ENCODE measurements around the gene ADSL. TPM values are rescaled to one million over a fixed set of nuclear protein-coding genes. Genes with fewer than 3 reads are reported as not detected.

The ADSL gene
- total RNA-seq: 167 TPM
- 100 to 1,000 TPM; 150 to 213 (median 173) TPM for polyA plus RNA-seq (ENCODE audit: insufficient read depth in 1 of 8, insufficient read length in 8 of 8, low replicate concordance in 1 of 8)
- long read RNA-seq, donor 1, full-length matches to known transcripts: 12 of 60 reads
- long read RNA-seq, donor 1, partial matches to known transcripts: 48 of 60 reads
- long read RNA-seq, donor 1, other reads (novel, unspliced or antisense): 0 of 60 reads
- long read RNA-seq, donor 2, full-length matches to known transcripts: 4 of 4 reads
- long read RNA-seq, donor 2, partial matches to known transcripts: 0 of 4 reads
- long read RNA-seq, donor 2, other reads (novel, unspliced or antisense): 0 of 4 reads
- long read RNA-seq, donor 3, full-length matches to known transcripts: 58 of 234 reads
- long read RNA-seq, donor 3, partial matches to known transcripts: 176 of 234 reads
- long read RNA-seq, donor 3, other reads (novel, unspliced or antisense): 0 of 234 reads
- long read RNA-seq, donor 4, full-length matches to known transcripts: 32 of 32 reads
- long read RNA-seq, donor 4, partial matches to known transcripts: 0 of 32 reads
- long read RNA-seq, donor 4, other reads (novel, unspliced or antisense): 0 of 32 reads
- long read RNA-seq, donor 5, full-length matches to known transcripts: 82 of 228 reads
- long read RNA-seq, donor 5, partial matches to known transcripts: 146 of 228 reads
- long read RNA-seq, donor 5, other reads (novel, unspliced or antisense): 0 of 228 reads
- long read RNA-seq, donor 6, full-length matches to known transcripts: 117 of 285 reads
- long read RNA-seq, donor 6, partial matches to known transcripts: 163 of 285 reads
- long read RNA-seq, donor 6, other reads (novel, unspliced or antisense): 5 of 285 reads
- long read RNA-seq, donor 7, full-length matches to known transcripts: 66 of 166 reads
- long read RNA-seq, donor 7, partial matches to known transcripts: 100 of 166 reads
- long read RNA-seq, donor 7, other reads (novel, unspliced or antisense): 0 of 166 reads
- long read RNA-seq, donor 8, full-length matches to known transcripts: 25 of 56 reads
- long read RNA-seq, donor 8, partial matches to known transcripts: 31 of 56 reads
- long read RNA-seq, donor 8, other reads (novel, unspliced or antisense): 0 of 56 reads
- long read RNA-seq, donor 9, full-length matches to known transcripts: 51 of 103 reads
- long read RNA-seq, donor 9, partial matches to known transcripts: 52 of 103 reads
- long read RNA-seq, donor 9, other reads (novel, unspliced or antisense): 0 of 103 reads
- long read RNA-seq, donor 10, full-length matches to known transcripts: 75 of 126 reads
- long read RNA-seq, donor 10, partial matches to known transcripts: 51 of 126 reads
- long read RNA-seq, donor 10, other reads (novel, unspliced or antisense): 0 of 126 reads
- long read RNA-seq, donor 11, full-length matches to known transcripts: 45 of 103 reads
- long read RNA-seq, donor 11, partial matches to known transcripts: 58 of 103 reads
- long read RNA-seq, donor 11, other reads (novel, unspliced or antisense): 0 of 103 reads

DNA sequence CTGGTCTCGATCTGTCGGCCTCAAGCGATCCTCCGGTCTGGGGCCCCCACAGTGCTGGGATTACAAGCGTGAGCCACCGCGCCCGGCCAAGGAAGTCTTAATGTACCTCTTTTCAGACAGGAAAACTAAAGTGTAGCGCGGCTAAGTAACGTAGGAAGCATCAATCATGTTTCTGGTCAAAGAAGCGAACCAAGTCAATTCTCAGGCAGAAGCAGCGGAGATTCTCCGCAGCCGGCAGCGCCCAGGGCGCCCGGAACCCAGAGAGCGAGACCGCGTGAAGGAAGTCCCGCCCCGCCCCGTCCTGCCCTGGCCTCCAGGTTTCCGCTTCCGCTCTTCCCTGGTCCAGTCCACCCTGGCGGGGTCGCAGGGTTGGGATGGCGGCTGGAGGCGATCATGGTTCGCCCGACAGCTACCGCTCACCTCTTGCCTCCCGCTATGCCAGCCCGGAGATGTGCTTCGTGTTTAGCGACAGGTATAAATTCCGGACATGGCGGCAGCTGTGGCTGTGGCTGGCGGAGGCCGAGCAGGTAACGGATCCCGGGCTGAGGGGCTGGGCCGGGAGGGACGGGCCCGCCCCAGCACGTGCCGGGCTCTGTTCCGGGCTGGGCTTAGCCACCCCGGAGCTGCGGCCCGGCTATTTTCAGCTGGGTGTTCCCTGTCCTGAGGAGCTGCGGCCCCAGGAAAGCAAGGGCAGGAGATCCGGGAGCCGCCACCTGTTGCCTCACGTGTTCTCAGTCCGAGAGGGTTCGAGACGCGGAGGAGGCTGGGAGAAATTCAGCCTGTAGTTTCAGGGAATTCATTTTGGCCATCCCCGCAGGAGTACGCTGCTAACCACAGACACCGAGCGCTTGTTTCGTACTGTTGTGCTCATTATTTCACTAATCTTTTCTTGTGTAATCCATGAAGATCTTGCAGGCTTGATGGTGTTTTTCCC lies at the start of gene ADSL:
TSS of gene ADSL (plus strand) at position 316 of the 934 bp plus-strand sequence. CDS start at position 375, 59 bp downstream.
- H3K27me3 ChIP-seq (ENCODE audit: control insufficient read depth, insufficient read depth, low read length): peaks cover 2% of the 10 kb centered on the region
- no peaks in the 10 kb centered on the region for H3K9me3 ChIP-seq (replicated peaks; ENCODE audit: control insufficient read depth, low read depth, low read length)
- peak; percentile 96 for DNase-seq
- H3K27ac ChIP-seq (ENCODE audit: low read length): peak within 1 kb of the TSS; percentile 97
- H3K4me1 ChIP-seq (ENCODE audit: control insufficient read depth, insufficient read depth, low read length): peaks cover 26% of the 10 kb centered on the region
- WGBS (ENCODE audit: insufficient coverage): under 1% methylated on average over 55 of the region's 65 CpGs
- peak within 1 kb of the TSS; percentile 93 for H3K4me3 ChIP-seq (ENCODE audit: low read length)
- peaks cover 17% of the 10 kb centered on the region for H3K36me3 ChIP-seq (ENCODE audit: control insufficient read depth, insufficient read depth, low read length)

DNA sequence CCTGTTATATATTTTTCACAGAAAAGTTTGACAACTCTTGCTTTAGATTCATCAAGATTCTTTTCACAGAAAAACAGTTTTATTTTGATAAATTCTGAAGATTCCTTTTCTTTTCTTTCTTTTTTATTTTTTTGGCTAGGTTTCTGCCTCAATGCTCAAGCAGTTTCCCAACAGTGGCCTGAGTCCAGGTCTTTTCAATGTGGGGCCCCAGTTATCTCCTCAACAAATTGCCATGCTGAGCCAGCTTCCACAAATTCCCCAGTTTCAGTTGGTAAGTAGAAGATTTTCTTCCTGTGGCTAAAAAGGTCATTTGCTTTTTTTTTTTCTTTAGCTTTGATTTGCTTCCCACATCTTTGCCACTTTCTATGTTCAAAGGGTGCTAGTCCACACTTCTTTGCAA lies 46.0 kb upstream of the ADSL start:
- no peak for DNase-seq
- Histone ChIP-seq H3K4me3 (ENCODE audit: low read length) (no peak overlapping the region), H3K9me3 (replicated peaks; ENCODE audit: control insufficient read depth, low read depth, low read length) (no peaks in the 10 kb centered on the region), H3K36me3 (ENCODE audit: control insufficient read depth, insufficient read depth, low read length) (peaks cover 28% of the 10 kb centered on the region), H3K4me1 (ENCODE audit: control insufficient read depth, insufficient read depth, low read length) (no peaks in the 10 kb centered on the region), H3K27ac (ENCODE audit: low read length) (no peak overlapping the region), H3K27me3 (ENCODE audit: control insufficient read depth, insufficient read depth, low read length) (no peaks in the 10 kb centered on the region)

DNA sequence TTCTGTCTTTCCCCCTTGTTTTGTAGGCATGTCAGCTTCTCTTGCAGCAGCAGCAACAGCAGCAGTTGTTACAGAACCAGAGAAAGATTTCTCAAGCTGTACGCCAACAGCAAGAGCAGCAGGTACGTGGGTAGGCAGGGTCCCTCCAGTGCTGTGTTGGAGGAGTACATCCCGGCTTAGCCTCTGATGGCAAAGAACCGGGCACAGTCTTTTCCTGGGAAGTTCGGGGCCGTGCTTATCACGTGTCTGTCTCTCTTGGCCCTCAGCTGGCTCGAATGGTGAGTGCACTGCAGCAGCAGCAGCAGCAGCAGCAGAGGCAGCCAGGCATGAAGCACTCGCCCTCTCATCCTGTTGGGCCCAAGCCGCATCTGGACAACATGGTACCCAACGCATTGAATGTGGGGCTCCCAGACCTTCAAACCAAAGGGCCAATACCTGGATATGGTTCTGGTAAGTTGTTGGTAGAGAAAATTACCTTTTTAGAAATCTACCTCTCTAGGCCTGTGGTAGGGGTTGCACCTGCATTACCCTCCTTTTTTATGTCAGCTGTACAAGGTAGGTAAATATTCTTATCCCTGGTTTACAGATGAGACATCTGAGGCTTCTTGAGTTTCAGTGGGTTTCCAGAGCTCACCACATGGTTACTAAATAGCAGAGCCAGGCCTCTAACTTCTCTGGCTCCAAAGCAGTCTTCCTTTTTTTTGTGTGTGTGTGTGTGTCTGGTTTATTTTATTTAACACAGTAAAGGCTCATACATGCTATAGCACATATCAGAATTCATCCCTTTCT lies 45.2 kb upstream of the ADSL start:
- peaks cover 31% of the 10 kb centered on the region for H3K36me3 ChIP-seq (ENCODE audit: control insufficient read depth, insufficient read depth, low read length)
- no peaks in the 10 kb centered on the region for H3K9me3 ChIP-seq (replicated peaks; ENCODE audit: control insufficient read depth, low read depth, low read length)

DNA sequence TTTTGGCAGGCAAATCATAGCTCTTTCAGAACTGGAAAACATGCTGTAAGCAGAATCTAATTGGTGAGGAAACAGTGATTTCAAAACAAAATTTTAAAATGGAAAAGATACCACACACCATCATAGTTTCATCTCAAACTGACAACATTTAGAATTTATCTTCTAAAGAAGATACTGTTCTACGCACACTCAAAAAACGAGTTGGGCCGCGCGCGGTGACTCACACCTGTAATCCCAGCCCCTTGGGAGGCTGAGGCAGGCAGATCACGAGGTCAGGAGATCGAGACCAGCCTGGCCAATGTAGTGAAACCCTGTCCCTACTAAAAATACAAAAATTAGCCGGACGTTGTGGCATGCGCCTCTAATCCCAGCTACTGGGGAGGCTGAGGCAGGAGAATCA lies 44.2 kb upstream of the ADSL start:
- no peaks in the 10 kb centered on the region for H3K27me3 ChIP-seq (ENCODE audit: control insufficient read depth, insufficient read depth, low read length)

More for the DNA sequence above, 45.2 kb upstream of the ADSL start:
- Histone ChIP-seq H3K4me3 (ENCODE audit: low read length) (no peak overlapping the region), H3K4me1 (ENCODE audit: control insufficient read depth, insufficient read depth, low read length) (no peaks in the 10 kb centered on the region), H3K27ac (ENCODE audit: low read length) (no peak overlapping the region), H3K27me3 (ENCODE audit: control insufficient read depth, insufficient read depth, low read length) (no peaks in the 10 kb centered on the region)
- WGBS (ENCODE audit: insufficient coverage): 91% methylated on average over 10 of the region's 11 CpGs
- DNase-seq: no peak

DNA sequence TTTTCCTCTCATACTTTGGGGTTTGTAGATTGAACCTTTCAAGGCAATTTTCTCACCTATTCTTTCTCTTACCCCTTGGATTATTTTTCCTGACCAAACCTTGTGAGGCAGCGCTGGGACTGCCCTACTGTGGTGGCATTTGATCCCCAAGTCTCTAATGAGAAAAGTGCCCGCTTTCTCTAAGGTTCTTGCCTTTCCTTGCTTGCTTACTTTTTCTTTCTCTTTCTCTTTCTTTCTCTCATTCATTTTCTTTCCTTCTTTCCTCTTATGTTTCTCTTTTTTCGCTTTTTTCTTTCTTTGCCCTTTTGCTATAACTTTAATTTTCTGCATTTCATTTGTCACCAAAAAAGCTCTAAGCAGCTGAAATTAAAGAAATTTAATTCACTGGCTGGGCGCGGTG lies 40.7 kb upstream of the ADSL start:
- H3K9me3 ChIP-seq (replicated peaks; ENCODE audit: control insufficient read depth, low read depth, low read length): no peaks in the 10 kb centered on the region
- no peak overlapping the region for H3K4me3 ChIP-seq (ENCODE audit: low read length)
- H3K36me3 ChIP-seq (ENCODE audit: control insufficient read depth, insufficient read depth, low read length): peaks cover 59% of the 10 kb centered on the region
- H3K4me1 ChIP-seq (ENCODE audit: control insufficient read depth, insufficient read depth, low read length): peaks cover under 1% of the 10 kb centered on the region
- no peaks in the 10 kb centered on the region for H3K27me3 ChIP-seq (ENCODE audit: control insufficient read depth, insufficient read depth, low read length)
- DNase-seq: no peak
- 96% methylated on average over 5 of the region's 5 CpGs for WGBS (ENCODE audit: insufficient coverage)
- no peak overlapping the region for H3K27ac ChIP-seq (ENCODE audit: low read length)

More for the DNA sequence above, 44.2 kb upstream of the ADSL start:
- H3K36me3 ChIP-seq (ENCODE audit: control insufficient read depth, insufficient read depth, low read length): peaks cover 34% of the 10 kb centered on the region
- WGBS (ENCODE audit: insufficient coverage): 96% methylated on average over 10 of the region's 11 CpGs
- no peaks in the 10 kb centered on the region for H3K4me1 ChIP-seq (ENCODE audit: control insufficient read depth, insufficient read depth, low read length)
- no peaks in the 10 kb centered on the region for H3K9me3 ChIP-seq (replicated peaks; ENCODE audit: control insufficient read depth, low read depth, low read length)
- DNase-seq: no peak
- no peak overlapping the region for H3K27ac ChIP-seq (ENCODE audit: low read length)
- H3K4me3 ChIP-seq (ENCODE audit: low read length): no peak overlapping the region

DNA sequence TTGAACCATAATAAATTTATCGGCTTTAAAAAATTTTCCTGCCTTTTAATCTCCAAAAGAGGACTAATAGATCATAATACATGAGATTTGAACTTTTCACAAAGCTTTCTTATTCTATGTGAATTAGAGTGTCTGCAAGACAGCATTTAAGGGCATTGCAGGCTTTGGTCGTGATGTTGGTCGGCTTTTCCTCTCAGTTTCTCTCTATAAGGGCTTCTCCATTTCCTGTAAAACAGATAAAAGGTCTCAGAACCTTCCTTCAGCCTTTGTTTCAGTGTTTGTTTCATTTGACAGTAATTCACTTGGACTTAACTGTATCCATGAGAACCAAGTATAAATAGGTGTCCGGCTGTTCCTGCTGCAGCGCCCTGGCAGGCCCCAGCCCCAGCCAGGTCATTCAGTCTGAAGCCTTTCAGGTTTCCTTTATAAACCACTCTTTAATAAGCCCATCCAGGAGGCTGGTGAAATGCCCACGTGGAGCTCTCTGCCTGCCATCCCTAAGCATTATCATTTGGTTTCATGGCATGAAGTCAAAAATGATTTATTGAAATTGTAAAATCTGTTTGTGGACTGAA lies 37.2 kb upstream of the ADSL start:
- Histone ChIP-seq H3K36me3 (ENCODE audit: control insufficient read depth, insufficient read depth, low read length) (peaks cover 64% of the 10 kb centered on the region), H3K27ac (ENCODE audit: low read length) (peak overlapping the region; percentile 64), H3K4me1 (ENCODE audit: control insufficient read depth, insufficient read depth, low read length) (peaks cover 4% of the 10 kb centered on the region), H3K9me3 (replicated peaks; ENCODE audit: control insufficient read depth, low read depth, low read length) (no peaks in the 10 kb centered on the region), H3K27me3 (ENCODE audit: control insufficient read depth, insufficient read depth, low read length) (no peaks in the 10 kb centered on the region), H3K4me3 (ENCODE audit: low read length) (no peak overlapping the region)
- 79% methylated on average over 2 of the region's 6 CpGs for WGBS (ENCODE audit: insufficient coverage)
- no peak for DNase-seq

DNA sequence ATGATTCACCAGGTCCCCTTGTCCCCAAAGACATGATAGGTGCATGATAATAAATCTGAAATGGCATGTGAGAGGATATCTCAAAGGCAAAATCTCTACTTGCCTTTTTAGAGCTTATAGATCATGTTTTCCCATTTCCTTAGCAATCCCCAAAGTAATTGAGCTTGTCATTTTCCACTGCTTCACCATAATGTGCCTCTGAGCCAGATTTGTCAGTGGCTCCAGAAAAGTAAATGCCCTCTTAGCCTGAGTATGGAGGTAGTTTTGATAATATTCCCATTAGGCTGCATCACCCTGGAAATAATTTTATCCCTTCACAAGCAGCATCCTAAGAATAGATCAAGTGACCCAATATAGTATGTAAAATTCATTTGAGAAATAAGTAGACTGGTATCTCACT lies 36.7 kb upstream of the ADSL start:
- Histone ChIP-seq H3K9me3 (replicated peaks; ENCODE audit: control insufficient read depth, low read depth, low read length) (no peaks in the 10 kb centered on the region), H3K36me3 (ENCODE audit: control insufficient read depth, insufficient read depth, low read length) (peaks cover 70% of the 10 kb centered on the region), H3K27me3 (ENCODE audit: control insufficient read depth, insufficient read depth, low read length) (no peaks in the 10 kb centered on the region), H3K27ac (ENCODE audit: low read length) (peak overlapping the region; percentile 53), H3K4me1 (ENCODE audit: control insufficient read depth, insufficient read depth, low read length) (peaks cover 4% of the 10 kb centered on the region), H3K4me3 (ENCODE audit: low read length) (no peak overlapping the region)
- DNase-seq: peak; percentile 52

DNA sequence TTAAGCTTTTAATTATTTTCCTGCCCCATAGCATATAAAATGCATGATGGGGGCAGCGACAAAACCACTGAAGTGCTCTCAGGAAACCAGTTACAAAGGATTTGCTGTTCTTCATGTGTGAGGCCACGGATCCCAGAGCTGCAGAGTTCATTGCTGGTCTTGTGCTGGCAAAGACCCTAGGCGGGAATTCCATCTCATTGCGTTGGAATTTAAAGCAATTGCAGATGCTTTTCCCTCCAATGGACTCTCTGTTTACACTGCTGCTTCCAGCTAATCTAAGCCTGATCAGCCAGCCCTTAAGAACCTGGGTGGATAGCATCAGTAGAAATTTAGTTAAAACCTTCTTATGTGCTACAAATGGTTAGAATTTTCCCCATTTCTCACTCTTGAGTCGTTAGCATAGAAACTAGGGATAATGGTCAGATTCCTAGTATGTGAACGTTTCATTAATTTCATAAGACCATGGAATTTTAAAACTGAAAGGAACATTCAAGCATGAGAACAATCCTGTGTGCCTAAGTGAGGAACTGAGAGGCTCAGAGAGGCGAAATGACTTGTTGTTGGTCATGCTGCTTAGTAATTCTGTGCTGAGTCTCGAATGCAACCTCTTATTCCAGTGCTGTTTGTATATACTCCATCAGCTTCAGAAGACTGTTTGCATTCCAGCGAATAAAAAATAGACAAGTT lies 36.1 kb upstream of the ADSL start:
- Histone ChIP-seq H3K27me3 (ENCODE audit: control insufficient read depth, insufficient read depth, low read length) (no peaks in the 10 kb centered on the region), H3K4me3 (ENCODE audit: low read length) (no peak overlapping the region), H3K9me3 (replicated peaks; ENCODE audit: control insufficient read depth, low read depth, low read length) (no peaks in the 10 kb centered on the region), H3K36me3 (ENCODE audit: control insufficient read depth, insufficient read depth, low read length) (peaks cover 67% of the 10 kb centered on the region), H3K27ac (ENCODE audit: low read length) (peak overlapping the region; percentile 76), H3K4me1 (ENCODE audit: control insufficient read depth, insufficient read depth, low read length) (peaks cover 4% of the 10 kb centered on the region)
- peak; percentile 95 for DNase-seq
- 22% methylated on average over 4 of the region's 9 CpGs for WGBS (ENCODE audit: insufficient coverage)
